ENCODE measurements around the gene APOL3. TPM values are rescaled to one million over a fixed set of nuclear protein-coding genes. Genes with fewer than 3 reads are reported as not detected.
"Not testable (repeated sequence)": the region's sequence is repeated elsewhere in the genome, so short reads cannot be mapped to it uniquely, and the experiment has no call there.

The APOL3 gene
- total RNA-seq, 2 experiments from 2014 or later: 50.6 to 55.4 TPM

GRCh38 chr22:36148411-36148810, 12.1 kb downstream of the APOL3 start:
- peak overlapping the region; percentile 17 for H3K27ac Mint-ChIP-seq
- H3K9me3 Mint-ChIP-seq (ENCODE audit: low read depth): no peaks in the 10 kb centered on the region
- no peak for DNase-seq
- CTCF ChIA-PET: interaction anchor here (1.2 to 1.4 kb wide), 3 partner anchors 12 to 32 kb away, joined by 3 to 5 read pairs (median 4); no protein-coding TSS in a partner anchor
- no peaks in the 10 kb centered on the region for H3K27me3 Mint-ChIP-seq
- H3K4me3 Mint-ChIP-seq: no peak overlapping the region
- no peak for ATAC-seq
- peaks cover 29% of the 10 kb centered on the region for H3K36me3 Mint-ChIP-seq (ENCODE audit: low read depth)
- intact Hi-C loops (cut with DNase I, micrococcal nuclease): loop anchor here in 1 of 2 experiments (5.0 kb wide), 1 partner anchor 89 kb away; the partner anchor contains the start of gene APOL2
- peaks cover 33% of the 10 kb centered on the region for H3K4me1 Mint-ChIP-seq
- POLR2A ChIA-PET: no interaction called here

DNA sequence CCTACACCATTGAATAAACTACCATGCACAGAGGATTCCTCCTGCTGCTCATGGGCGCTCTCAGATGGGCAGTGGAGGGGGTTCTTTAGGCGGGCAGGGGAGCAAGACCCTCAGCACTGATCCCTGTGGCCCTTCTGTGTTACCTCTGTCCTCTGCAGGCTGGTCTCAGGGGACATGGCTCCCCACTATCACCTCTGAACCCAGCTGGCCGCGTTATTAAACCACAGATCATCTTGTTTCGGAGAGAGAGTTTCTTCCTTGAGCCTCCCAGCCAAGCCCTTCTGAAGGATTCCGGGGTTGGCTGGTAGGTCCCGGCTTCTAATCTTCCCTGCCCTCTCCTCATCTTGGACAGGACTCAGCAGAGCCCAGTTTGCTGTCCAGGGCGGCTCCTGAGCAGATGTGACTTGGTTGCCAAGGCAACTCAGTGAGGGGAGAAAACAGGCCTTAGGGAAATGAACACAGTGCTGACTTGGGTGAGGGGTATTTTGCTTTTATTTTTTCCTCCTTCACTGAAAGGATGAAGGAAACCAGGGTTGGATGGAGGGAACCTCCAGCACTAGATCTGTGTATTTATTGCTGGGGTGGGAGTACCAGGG, 13.3 kb downstream of the APOL3 start:
- CTCF ChIA-PET: interaction anchor here (1.0 to 1.4 kb wide), 2 partner anchors 33 to 34 kb away, joined by 3 to 4 read pairs; no protein-coding TSS in a partner anchor
- no peak for ATAC-seq
- intact Hi-C loops (cut with DNase I, micrococcal nuclease): loop anchor here in 1 of 2 experiments (5.0 kb wide), 1 partner anchor 90 kb away; the partner anchor contains the start of gene APOL2
- DNase-seq: no peak
- no peaks in the 10 kb centered on the region for H3K27me3 Mint-ChIP-seq
- H3K27ac Mint-ChIP-seq: no peak overlapping the region
- H3K4me1 Mint-ChIP-seq: peaks cover 29% of the 10 kb centered on the region
- H3K4me3 Mint-ChIP-seq: no peak overlapping the region
- peaks cover 34% of the 10 kb centered on the region for H3K36me3 Mint-ChIP-seq (ENCODE audit: low read depth)
- POLR2A ChIA-PET: no interaction called here
- no peaks in the 10 kb centered on the region for H3K9me3 Mint-ChIP-seq (ENCODE audit: low read depth)

DNA sequence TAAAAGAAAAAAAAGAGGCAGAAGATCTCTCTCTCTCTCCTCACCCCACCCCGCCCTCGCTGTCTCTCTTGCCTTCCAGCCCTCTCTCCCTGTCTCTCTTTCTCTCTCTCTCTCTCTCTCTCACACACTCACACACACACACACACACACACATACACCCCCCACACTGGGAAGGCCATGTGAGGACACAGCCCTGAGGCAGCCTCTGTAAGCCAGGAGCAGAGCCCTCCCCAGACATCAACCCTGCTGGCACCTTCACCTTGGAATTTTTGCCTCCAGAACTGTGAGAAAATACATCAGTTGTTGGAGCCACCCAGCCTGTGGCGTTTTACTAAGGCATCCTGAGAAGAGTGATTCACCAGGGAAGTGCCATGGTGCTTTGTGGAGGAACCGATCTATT, 14.7 kb downstream of the APOL3 start:
- Mint-ChIP-seq H3K9me3 (ENCODE audit: low read depth) (no peaks in the 10 kb centered on the region), H3K4me1 (peaks cover 20% of the 10 kb centered on the region), H3K27ac (no peak overlapping the region), H3K4me3 (no peak overlapping the region), H3K36me3 (ENCODE audit: low read depth) (peaks cover 27% of the 10 kb centered on the region), H3K27me3 (no peaks in the 10 kb centered on the region)
- POLR2A ChIA-PET: no interaction called here
- CTCF ChIA-PET: interaction anchor here (2.8 kb wide), 1 partner anchor 32 kb away, joined by 15 read pairs; no protein-coding TSS in a partner anchor
- ATAC-seq (no peak), DNase-seq (no peak)
- intact Hi-C loops (cut with DNase I, micrococcal nuclease): loop anchor here (1.0 to 5.0 kb wide), 3 partner anchors 34 to 91 kb away; partner anchors contain the start of gene APOL2 (in 1 of the 2)

DNA sequence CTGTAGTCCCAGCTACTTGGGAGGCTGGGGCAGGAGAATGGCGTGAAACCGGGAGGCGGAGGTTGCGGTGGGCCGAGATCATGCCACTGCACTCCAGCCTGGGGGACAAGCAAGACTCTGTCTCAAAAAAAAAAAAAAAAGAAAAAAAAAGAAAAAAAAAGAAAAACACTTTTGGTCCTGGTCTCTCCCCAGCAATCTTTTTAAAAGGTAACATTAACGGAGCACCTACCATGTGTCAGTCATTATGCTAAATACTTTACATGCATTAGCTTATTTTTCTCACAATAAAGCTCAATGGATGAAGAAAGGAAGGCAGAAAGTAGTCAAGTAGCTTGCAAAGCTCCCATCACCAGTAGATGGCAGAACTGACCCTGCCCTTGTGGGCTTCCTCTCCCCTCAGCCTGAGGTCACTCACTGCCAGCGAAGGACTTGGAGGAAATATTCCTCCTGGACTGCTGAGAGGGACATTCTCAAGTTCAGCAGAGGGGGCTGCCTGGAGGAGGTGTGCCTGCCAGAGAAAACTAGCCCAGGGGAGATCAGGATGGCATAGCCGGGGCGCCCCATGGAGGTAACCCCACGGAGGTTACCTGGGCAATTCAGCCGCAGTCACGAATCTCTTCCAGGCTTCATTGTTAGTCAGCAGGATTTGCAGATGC, 15.5 kb downstream of the APOL3 start:
- ATAC-seq: peak; percentile 76
- H3K27ac Mint-ChIP-seq: no peak overlapping the region
- no peaks in the 10 kb centered on the region for H3K27me3 Mint-ChIP-seq
- H3K4me1 Mint-ChIP-seq: peaks cover 13% of the 10 kb centered on the region
- H3K9me3 Mint-ChIP-seq (ENCODE audit: low read depth): no peaks in the 10 kb centered on the region
- peak; percentile 57 for DNase-seq
- POLR2A ChIA-PET: interaction anchor here (0.7 kb wide), 1 partner anchor 14 kb away, joined by 3 read pairs; no protein-coding TSS in a partner anchor
- intact Hi-C loops (cut with DNase I, micrococcal nuclease): loop anchor here (1.0 to 5.0 kb wide), 3 partner anchors 35 to 92 kb away; partner anchors contain the start of gene APOL2 (in 1 of the 2)
- CTCF ChIA-PET: interaction anchor here (0.9 to 2.8 kb wide), 5 partner anchors 12 to 133 kb away, joined by 3 to 15 read pairs (median 4); no protein-coding TSS in a partner anchor
- peaks cover 24% of the 10 kb centered on the region for H3K36me3 Mint-ChIP-seq (ENCODE audit: low read depth)
- H3K4me3 Mint-ChIP-seq: no peak overlapping the region

DNA sequence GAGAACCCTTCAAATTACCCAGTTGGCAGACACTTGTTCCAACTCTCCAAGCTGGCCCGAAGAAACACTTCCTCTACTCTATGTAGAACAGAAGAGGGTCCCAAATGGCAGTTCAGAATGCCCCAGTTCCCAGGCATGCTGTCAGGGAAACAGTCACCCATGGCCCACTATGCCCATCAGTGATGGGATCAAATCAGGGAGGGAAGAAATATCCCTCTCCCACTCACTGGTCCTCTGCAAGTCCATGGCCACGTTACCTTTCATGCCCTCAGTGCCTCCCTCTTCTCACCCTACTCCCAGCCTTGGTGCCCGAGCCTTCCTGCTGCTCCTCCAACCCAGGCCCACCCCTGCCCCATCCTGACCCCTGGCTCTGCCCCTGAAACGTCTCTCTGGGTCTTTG, 16.6 kb downstream of the APOL3 start:
- Mint-ChIP-seq H3K36me3 (ENCODE audit: low read depth) (peaks cover 23% of the 10 kb centered on the region), H3K27me3 (no peaks in the 10 kb centered on the region), H3K4me1 (peaks cover 11% of the 10 kb centered on the region), H3K27ac (no peak overlapping the region), H3K9me3 (ENCODE audit: low read depth) (no peaks in the 10 kb centered on the region), H3K4me3 (no peak overlapping the region)
- POLR2A ChIA-PET: no interaction called here
- CTCF ChIA-PET: interaction anchor here (2.8 kb wide), 1 partner anchor 34 kb away, joined by 15 read pairs; no protein-coding TSS in a partner anchor
- intact Hi-C loops (cut with DNase I, micrococcal nuclease): loop anchor here in 1 of 2 experiments (2.0 kb wide), 1 partner anchor 77 kb away; no protein-coding TSS in a partner anchor
- DNase-seq (no peak), ATAC-seq (no peak)

- H3K4me1 Mint-ChIP-seq: peaks cover 11% of the 10 kb centered on the region
- H3K9me3 Mint-ChIP-seq (ENCODE audit: low read depth): no peaks in the 10 kb centered on the region
- H3K36me3 Mint-ChIP-seq (ENCODE audit: low read depth): peaks cover 19% of the 10 kb centered on the region
- DNase-seq (no peak), ATAC-seq (no peak)
- intact Hi-C loops (cut with DNase I, micrococcal nuclease): no loop called here
- peak overlapping the region; percentile 29 for H3K27ac Mint-ChIP-seq
- POLR2A ChIA-PET: no interaction called here
- CTCF ChIA-PET: interaction anchor here (1.2 to 2.0 kb wide), 2 partner anchors 31 to 38 kb away, joined by 4 to 5 read pairs; no protein-coding TSS in a partner anchor
- no peak overlapping the region for H3K4me3 Mint-ChIP-seq
- H3K27me3 Mint-ChIP-seq: no peaks in the 10 kb centered on the region
Measured at GRCh38 chr22:36143066-36143815, 17.3 kb downstream of the APOL3 start.

- peaks cover 11% of the 10 kb centered on the region for H3K4me1 Mint-ChIP-seq
- no peak overlapping the region for H3K27ac Mint-ChIP-seq
- POLR2A ChIA-PET: no interaction called here
- H3K9me3 Mint-ChIP-seq (ENCODE audit: low read depth): no peaks in the 10 kb centered on the region
- H3K27me3 Mint-ChIP-seq: no peaks in the 10 kb centered on the region
- intact Hi-C loops (cut with DNase I, micrococcal nuclease): no loop called here
- ATAC-seq (no peak), DNase-seq (no peak)
- CTCF ChIA-PET: interaction anchor here (0.6 to 2.0 kb wide), 8 partner anchors 11 to 458 kb away, joined by 3 to 5 read pairs (median 4); no protein-coding TSS in a partner anchor
- peaks cover 16% of the 10 kb centered on the region for H3K36me3 Mint-ChIP-seq (ENCODE audit: low read depth)
- H3K4me3 Mint-ChIP-seq: no peak overlapping the region
Measured at GRCh38 chr22:36141481-36141880, 19.1 kb downstream of the APOL3 start.

DNA sequence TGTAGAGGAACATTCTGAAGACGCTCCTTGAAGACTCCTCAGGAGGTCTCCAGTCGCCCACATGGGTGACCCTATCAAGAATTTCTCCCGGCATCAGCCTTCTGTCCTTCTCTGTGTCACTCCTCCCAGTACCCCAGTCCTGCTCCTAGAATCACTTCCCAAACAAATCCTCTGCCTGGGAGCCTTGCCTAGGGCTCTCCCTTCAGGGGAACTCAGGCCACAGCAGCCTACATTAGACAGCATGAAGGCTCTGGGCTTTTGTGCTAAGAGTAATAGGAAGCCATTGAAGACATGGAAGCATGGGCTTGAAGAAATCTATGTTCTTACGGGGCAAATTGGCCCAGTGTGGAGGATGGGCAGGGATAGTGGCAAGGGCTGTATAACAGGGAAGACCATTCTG, 21.8 kb downstream of the APOL3 start:
- H3K27ac Mint-ChIP-seq: peak overlapping the region; percentile 20
- H3K9me3 Mint-ChIP-seq (ENCODE audit: low read depth); H3K36me3 Mint-ChIP-seq (ENCODE audit: low read depth); ATAC-seq; H3K4me3 Mint-ChIP-seq; intact Hi-C loops (cut with DNase I, micrococcal nuclease); H3K27me3 Mint-ChIP-seq; DNase-seq; CTCF ChIA-PET; POLR2A ChIA-PET: not testable (repeated sequence)
- peaks cover 21% of the 10 kb centered on the region for H3K4me1 Mint-ChIP-seq

- no peak for DNase-seq
- intact Hi-C loops (cut with DNase I, micrococcal nuclease): no loop called here
- H3K4me1 Mint-ChIP-seq: peaks cover 19% of the 10 kb centered on the region
- ATAC-seq: no peak
- ChIA-PET CTCF (interaction anchor here (0.6 to 1.3 kb wide), 6 partner anchors 12 to 391 kb away, joined by 3 to 5 read pairs (median 3); partner anchors contain the start of gene APOL2), POLR2A (interaction anchor here (0.6 kb wide), 1 partner anchor 392 kb away, joined by 3 read pairs; no protein-coding TSS in a partner anchor)
- H3K9me3 Mint-ChIP-seq (ENCODE audit: low read depth): no peaks in the 10 kb centered on the region
- no peaks in the 10 kb centered on the region for H3K27me3 Mint-ChIP-seq
- no peak overlapping the region for H3K4me3 Mint-ChIP-seq
- H3K27ac Mint-ChIP-seq: no peak overlapping the region
- H3K36me3 Mint-ChIP-seq (ENCODE audit: low read depth): peaks cover 2% of the 10 kb centered on the region
Measured at GRCh38 chr22:36136988-36137387, 23.6 kb downstream of the APOL3 start.

DNA sequence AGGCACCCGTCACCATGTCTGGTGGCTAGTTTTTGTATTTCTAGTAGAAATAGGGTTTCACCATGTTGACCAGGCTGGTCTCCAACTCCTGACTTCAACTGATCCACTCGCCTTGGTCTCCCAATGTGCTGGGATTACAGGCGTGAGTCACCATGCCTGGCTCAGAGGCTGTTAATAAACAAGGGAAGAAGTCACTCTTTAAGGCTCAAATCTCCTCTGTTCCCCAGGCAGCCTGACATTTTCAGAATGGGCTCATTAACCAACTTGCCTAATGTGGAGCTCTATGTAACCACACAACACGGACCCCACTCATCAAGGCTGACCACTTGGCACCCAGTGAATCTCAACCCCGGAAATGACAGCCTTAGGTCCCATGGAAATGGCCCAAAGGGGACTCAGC, 24.1 kb downstream of the APOL3 start:
- Mint-ChIP-seq H3K27me3 (no peaks in the 10 kb centered on the region), H3K4me1 (peaks cover 17% of the 10 kb centered on the region), H3K9me3 (ENCODE audit: low read depth) (no peaks in the 10 kb centered on the region), H3K36me3 (ENCODE audit: low read depth) (no peaks in the 10 kb centered on the region), H3K4me3 (no peak overlapping the region), H3K27ac (no peak overlapping the region)
- ChIA-PET CTCF (interaction anchor here (0.6 to 2.7 kb wide), 7 partner anchors 12 to 392 kb away, joined by 3 to 12 read pairs (median 3); partner anchors contain the start of gene APOL2), POLR2A (interaction anchor here (0.7 kb wide), 1 partner anchor 27 kb away, joined by 4 read pairs; no protein-coding TSS in a partner anchor)
- intact Hi-C loops (cut with DNase I, micrococcal nuclease): no loop called here
- DNase-seq: no peak
- ATAC-seq: no peak

All from activated CD4-positive, alpha-beta T cell treated with anti-CD3 and anti-CD28 coated beads for 36 hours (primary cell).